CMK (cell line): ENCODE results near the gene SLC23A2.
"Not testable (repeated sequence)": the region's sequence is repeated elsewhere in the genome, so short reads cannot be mapped to it uniquely, and the experiment has no call there.

ENCODE experiments used
- DNase-seq: peaks from one replicate; pipeline ENCODE4 v3.0.0-alpha.2; 2010; ENCODE audit warnings: low read depth

SLC23A2 gene

DNA sequence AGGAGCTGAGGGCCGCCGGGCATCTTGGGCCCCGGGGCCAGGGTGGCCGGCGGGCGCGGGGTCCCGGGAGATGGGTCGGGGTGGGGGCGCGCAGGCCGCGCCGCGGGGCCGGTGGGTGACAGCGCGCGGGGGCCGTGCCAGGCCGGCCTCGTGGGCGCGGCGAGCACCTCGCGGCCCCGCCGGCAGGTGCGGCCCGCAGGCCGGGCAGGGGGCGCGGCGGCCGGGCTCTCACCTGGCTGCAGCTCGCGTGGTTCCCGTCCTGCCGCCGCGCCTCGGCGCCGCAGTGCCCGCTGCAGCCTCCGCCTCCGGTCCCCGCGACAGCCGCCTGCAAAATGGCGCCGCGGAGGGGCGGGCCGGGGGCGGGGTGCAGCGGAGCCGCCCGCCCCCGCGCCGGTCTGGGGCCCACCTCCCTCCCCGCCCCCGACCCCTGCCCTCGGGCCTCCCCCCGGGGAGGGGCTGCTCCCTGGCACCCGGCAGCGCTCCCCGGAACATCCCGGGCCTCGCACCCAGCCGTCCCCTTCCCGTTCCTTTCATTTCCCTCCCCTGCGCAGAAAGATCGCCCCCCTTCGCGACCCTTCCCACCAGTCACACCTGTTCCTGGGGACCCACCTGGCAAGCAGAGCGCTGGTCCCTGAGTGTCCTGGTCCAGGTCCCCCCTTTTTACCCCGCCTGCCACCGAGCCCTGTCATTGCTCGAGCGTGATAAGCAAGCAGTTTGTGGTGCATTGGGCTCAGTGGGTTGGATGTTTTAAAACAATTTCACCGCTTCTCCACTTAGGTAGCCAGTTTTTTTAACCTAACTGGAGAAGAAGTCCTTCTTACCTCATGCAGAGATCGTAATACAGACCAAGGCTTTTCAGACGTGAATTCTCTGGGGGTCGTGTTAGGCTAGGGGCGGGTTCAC lies at the start of gene SLC23A2:
TSS of gene SLC23A2 (minus strand) at position 337 of the 903 bp plus-strand sequence. CDS start 68,948 bp downstream, outside the sequence.
- DNase-seq: peak; percentile 35

DNA sequence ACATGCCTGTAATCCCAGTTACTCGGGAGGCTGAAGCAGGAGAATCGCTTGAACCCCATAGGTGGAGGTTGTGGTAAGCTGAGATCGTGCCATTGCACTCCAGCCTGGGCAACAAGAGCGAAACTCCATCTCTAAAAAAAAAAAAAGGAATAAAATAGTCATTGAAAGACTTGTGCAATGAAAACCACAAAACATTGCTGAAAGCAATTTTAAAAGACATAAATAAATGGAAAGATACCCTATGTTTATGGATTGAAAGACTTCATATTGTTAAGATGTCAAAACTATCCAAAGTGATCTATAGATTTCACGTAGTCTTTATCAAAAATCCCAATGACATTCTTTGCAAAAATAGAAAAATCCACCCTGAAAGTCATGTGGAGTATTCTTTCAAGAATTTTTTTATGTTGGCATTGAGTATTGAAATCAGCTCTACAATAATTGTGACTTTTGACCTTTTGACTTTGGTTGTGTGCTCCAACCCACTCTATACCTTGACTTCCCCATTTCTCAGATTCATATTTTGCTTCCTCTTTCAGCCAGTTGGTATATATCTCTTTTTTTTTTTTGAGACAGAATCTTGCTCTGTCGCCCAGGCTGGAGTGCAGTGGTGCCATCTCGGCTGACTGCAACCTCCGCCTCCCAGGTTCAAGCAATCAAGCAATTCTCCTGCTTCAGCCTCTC lies 45.5 kb upstream of the SLC23A2 start:
- DNase-seq: no peak

DNA sequence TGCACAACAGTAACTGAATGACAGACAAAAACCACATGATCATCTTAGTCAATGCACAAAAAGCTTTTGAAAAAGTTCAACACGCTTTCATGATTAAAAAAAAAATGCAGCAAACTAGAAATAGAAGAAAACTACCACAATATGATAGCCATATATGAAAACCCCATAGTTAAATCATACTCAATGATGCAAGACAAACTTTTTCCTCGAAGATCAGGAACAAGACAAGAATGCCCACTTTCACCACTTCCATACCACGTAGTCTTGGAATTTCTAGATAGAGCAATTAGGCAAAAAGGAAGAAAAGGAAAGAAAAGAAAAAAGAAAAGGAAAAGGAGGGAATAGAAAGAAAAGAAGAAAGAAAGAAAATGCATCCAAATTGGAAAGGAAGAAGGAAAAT lies 44.6 kb upstream of the SLC23A2 start:
- DNase-seq: no peak

DNA sequence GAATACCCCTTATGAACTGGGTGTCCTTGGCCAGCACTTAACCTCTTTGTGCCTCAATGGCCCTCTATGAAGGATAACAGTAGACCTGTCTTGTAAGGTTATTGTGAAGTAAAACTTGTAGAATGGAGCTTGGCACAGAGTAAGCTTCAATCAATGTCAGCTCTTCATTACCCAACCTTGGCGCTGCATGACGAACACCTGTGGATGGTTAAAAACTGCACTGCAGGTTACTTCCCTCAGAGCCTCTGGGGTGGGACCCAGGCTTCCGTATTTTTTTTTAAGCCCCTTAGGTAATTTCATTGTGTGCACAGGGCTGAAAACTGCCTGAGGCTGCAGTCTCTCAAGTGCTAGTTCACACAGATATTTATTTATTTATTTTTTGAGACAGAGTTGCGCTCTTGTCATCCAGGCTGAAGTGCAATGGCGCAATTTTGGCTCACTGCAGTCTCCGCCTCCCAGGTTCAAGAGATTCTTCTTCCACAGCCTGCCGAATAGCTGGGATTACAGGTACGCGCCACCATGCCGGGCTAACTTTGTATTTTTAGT lies 42.8 kb upstream of the SLC23A2 start:
- DNase-seq: no peak

DNA sequence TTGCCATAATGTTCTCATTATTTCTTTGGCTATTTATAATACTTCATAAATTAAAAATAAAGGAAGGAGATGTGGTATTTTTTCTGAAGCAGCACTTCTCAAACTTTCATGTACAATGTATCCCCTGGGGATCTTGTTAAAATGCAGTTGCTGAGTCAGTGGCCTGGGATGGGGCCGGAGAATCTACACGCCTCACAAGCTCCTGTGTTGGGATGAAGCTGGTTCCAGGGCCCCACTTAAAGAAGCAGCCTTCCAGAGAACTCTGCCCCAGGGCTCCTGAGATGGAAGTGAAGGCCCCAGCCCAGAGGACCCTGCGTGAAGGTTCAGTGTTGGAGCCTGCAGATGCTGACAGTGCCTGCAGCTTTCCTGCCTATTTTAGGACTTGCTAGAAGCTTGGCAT lies 40.1 kb upstream of the SLC23A2 start:
- no peak for DNase-seq

DNA sequence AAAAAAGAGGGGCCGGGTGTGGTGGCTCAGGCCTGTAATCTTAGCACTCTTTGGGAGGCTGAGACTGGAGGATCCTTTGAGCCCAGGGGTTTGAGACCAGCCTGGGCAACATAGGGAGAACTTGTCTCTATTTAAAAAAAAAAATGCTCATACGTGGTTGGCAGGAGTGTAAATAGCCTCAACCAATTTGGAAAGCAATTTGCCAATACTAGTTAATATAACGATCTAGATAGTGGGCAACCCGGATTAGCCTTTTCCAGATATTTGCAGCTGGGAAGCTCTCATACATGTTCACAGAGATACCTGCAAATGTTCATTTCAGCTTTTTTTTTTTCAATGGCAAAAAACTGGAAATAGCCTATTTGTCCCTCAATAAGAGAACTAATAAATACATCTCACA lies 39.0 kb upstream of the SLC23A2 start:
- no peak for DNase-seq

DNA sequence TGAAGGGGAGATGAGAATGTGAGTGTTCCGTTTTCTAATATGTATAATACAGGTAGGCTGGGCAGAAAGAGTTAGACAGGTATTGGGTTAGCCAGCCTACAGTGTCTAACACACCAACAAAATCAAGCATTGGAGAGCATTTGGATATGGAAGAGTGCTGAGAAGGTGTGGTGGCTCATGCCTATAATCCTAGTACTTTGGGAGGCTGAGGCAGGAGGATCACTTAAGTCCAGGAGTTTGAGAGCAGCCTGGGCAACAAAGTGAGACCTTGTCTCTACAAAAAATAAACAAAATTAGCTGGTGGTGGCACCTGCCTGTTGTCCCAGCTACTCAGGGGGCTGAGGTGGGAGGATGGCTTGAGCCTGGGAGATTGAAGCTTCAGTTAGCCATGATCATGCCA lies 38.6 kb upstream of the SLC23A2 start:
- no peak for DNase-seq

DNA sequence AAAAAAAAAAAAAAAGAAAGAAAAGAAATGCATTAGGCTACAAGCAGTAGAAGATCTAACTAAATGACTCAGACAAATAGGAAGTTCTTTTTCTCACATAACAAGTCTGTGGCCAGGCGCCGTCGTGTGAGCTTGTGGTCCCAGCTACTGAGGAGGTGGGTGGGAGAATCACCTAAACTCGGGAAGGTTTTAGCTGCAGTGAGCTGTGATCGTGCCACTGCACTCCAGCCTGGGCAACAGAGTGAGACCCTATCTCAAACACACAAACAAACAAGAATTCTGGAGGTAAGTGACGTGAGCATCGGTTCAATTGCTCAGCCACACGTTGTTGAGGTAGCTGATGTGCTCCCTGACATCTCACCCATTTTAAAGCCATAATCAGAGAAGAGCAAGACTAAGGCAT lies 37.9 kb upstream of the SLC23A2 start:
- no peak for DNase-seq

DNA sequence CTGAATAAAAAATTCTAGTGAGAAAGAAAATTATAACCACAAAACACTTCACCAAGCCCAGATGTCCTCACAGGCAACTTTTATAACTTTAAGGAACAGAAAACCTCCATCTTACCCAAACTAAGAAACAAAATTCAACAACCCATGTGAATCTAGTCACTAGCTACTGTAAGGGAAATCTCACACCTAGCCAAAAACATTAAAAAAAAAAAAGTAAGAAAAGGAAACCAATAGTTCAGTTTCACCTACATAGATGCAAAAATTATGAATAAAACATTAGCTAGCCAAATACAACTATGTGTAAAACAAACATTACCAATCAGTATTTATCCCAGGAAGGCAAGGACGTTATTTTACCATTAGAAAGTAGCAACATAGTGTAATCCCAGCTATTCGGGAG lies 35.5 kb upstream of the SLC23A2 start:
- DNase-seq: no peak

DNA sequence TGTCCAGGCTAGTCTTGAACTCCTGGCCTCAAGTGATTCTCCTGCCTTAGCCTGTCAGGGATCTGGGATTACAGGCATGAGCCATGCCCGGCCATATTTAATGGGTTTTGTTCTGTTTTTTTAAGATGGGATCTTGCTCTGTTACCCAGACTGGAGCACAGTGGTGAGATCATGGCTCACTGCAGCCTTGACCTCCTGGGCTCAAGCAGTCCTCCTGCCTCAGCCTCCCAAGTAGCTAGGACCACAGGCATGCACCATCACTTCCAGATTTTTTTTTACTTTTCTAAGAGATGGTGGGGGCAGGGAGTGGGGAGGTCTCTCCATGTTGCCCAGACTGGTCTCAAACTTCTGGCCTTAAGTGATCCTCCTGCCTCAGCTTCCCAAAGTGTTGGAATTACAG lies 34.2 kb upstream of the SLC23A2 start:
- not testable (repeated sequence) for DNase-seq

DNA sequence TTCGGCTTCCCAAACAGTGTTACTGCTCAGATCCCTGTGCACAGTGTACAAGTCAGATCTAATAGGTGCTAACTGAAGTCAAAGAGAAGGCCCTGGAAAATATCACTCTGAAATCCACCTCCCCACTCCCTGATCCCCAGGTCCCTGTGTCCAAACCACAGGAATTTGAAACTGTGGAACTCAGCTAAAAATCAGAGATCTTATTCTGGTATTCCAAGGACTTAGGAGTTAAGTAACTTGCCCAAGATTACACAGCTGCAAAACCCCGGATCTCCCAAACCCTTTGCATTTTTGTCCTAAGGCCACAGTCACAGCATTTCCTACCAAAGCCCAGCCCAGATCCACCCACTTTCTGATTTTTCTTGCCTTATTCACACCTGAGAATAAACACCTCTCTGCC lies 32.3 kb upstream of the SLC23A2 start:
- no peak for DNase-seq

DNA sequence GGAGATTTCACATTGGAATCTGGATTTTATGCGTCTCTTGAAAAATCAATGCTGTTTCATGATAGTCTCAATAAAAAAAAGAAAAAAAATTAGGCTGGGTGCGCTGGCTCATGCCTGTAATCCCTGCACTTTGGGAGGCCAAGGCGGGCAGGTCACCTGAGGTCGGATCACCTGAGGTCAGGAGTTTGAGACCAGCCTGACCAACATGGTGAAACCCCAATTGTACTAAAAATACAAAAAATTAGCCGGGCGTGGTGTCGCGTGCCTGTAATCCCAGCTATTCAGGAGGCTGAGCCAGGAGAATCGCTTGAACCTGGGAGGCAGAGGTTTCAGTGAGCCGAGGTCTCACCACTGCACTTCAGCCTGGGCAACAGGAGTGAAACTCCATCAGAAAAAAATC lies 30.4 kb upstream of the SLC23A2 start:
- not testable (repeated sequence) for DNase-seq

DNA sequence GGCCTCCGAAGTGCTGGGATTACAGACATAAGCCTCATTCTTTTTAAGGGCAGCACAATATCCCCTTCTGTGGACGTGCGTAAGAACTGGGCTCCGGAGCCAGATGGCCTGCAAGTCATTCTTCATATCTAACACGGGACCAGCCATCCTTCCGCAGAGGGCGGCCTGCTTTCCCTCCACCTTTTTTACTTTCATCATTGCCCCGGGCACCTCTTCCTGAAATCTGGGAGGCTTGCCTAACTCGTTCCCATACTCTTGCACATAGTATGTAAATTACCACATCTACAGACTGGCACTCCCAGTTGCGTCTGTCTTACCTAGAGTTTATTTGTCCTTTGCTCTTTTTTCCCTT lies 29.9 kb upstream of the SLC23A2 start:
- no peak for DNase-seq

DNA sequence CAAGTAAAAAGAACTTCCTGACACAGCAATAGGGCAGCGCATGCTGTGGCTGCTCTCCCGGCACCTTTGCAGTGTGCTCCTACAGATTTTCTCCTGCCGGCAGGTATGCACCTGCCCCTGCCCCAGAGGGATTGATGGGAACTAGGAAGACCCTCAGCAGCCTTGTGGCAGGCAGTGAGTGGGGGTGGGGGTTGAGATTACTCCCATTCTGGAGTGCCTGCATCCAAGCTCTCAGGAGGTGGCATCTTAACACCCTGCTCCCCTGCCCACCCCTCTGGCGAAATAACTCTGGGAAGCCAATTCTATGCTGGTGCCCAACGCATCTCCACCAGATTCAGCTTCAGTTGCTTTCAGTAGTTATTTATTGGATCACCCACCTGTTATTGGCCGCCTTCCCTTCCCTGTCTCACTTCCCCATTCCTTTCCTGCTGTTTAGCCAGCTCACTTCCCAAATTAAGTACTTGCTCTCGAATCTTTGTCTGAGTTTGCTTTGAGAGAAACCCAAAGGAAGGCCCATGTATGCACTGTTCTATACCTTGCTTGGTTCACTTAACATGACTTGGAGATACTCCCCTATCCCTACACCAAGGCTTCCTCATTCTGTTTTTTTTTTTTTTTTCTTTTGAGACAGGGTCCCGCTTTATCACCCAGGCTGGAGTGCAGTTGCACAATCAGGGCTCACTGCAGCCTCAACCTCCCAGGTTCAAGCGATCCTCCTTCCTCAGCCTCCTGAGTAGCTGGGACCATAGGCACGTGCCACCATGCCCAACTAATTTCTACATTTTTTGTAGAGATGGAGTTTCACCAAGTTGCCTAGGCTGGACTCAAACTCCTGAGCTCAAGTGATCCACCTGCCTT lies 29.3 kb upstream of the SLC23A2 start:
- no peak for DNase-seq

DNA sequence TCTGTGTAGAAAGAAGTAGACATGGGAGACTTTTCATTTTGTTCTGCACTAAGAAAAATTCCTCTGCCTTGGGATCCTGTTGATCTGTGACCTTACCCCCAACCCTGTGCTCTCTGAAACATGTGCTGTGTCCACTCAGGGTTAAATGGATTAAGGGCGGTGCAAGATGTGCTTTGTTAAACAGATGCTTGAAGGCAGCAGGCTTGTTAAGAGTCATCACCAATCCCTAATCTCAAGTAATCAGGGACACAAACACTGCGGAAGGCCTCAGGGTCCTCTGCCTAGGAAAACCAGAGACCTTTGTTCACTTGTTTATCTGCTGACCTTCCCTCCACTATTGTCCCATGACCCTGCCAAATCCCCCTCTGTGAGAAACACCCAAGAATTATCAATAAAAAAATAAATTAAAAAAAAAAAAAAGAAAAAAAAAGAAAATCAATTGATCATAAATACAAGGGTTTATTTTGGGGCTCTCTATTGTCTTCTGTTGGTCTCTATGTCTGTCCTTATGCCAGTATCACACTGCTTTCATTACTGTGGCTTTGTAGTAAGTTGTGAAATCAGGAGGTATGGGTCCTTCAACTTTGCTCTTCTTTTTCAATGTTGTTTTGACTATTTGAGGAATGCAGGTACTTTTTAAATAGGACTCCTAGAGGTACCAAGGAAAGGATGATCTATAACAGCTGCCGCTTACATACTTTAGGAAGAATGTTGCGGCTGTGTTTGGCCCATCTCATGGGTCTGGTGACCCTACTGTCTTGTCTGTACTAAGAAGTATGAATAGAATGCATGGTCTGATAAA lies 27.1 kb upstream of the SLC23A2 start:
- not testable (repeated sequence) for DNase-seq

DNA sequence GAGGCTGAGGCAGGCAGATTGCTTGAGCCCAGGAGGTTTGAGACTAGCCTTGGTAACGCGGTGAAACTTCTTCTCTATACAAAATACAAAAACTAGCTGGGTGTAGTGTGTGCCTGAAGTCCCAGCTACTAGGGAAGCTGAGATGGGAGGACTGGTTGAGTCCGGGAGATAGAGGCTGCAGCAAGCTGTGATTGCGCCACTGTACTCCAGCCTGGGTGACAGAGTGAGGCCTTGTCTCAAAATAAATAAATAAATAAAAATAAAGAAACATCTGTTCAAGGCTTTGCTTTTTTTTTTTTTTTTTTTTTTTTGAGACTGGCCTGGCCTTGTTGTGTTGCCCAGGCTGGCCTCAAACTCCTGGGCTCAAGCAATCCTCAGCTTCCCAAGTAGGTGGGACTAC lies 23.7 kb upstream of the SLC23A2 start:
- DNase-seq: no peak

DNA sequence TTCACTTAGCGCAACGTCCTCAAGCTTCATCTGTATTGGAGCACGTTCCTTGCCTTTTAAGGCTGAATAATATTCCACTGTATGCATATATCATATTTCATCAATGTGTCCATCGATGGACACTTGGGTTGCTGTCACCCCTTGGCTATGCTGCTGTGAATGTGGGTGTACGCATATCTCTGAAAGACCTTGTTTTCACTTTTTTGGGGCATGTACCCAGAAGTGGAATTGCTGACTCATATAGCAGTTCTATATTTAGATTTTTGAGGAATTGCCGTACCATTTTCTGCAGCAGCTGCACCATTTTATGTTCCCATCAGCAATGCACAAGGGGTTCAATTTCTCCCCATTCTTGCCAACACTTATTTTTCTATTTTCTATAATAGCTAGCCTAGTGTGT lies 22.8 kb upstream of the SLC23A2 start:
- DNase-seq: no peak

DNA sequence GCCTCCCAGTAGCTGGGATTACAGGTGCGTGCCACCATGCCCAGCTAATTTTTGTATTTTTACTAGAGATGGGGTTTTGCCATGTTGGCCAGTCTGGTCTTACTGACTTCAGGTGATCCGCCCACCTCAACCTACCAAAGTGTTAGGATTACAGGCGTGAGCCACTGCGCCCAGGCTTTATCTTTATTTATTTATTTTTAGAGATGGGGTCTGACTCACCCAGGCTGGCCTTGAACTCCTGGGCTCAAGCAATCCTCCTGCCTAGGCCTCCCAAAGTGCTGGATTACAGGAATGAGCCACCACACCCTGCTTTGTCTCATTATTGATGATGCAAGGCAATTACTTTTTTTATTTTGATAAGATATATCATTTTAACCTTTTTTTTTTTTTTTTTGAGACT lies 21.9 kb upstream of the SLC23A2 start:
- not testable (repeated sequence) for DNase-seq

DNA sequence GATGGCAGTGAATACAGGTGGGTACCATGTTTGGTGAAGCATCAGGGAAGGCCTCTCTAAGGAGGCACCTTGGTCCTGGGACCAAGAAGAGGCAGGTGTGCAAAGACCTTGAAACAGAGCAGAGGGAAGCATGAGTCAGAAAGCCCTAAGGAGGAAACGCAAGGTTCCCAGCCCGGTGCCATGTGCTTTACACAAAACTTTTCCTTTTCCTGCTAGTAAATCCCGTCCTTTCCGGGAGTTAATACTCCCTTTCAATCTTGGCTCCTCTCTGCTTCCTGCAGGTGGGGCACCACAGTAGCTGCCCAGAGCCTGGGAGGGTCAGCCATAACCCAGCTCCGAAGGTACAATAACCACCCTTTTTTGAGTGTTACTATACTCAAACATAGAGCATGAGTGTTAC lies 19.4 kb upstream of the SLC23A2 start:
- no peak for DNase-seq

DNA sequence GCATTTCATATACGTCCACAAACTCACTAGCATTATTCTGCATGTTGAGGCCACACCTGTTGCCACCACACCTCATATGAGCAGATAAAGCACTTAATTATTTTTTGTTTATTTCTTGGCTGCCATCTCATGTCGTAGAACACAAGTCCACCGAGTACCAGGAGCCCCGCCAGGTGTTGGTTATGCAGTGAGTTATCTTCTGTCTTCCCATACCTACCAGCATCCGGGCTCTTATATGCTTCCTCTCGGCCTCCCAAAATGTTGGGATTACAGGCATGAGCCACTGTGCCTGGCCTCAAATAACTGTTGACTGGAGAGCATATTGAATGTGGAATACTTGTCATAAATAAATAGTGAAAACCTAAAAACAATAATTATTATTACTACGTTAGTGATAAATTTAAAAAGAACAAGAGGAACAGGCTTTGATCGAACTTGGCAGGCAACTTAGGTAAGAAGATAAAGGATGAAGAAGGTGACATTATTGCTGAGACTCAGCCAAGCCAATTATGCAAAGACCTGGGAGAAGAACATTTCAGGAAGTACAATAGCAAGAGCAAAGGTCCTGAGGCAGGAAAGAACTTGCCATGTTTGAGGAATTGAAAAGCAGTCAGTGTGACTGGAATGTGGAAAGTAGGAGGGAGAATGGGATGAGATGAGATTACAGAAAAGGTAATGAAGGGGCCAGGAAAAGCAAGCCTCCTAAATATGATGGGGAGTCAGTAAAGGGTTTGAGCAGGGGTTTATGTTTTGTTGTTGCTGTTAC lies 12.6 kb upstream of the SLC23A2 start:
- no peak for DNase-seq

DNA sequence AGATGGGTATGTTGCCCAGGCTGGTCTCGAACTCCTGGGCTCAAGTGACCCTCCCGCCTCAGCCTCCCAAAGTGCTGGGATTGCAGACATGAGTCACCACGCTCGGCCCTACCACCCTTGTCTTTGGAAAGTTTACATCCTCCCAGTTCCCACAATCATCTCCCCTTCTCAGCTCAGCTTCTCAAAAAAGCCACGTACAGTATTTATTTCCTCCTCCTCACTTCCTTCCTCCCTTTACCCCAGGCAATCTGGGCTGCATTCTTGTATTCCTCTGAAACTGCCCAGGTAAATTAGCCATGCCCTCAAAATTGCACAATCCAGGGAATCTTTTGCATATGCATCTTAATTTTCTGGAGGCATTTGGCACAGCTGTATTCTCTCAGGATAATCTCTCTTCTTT lies 7.4 kb upstream of the SLC23A2 start:
- no peak for DNase-seq
